ENCODE data around the gene DYRK2.
A peak's percentile ranks its signal among the peaks of the same experiment; 100 is the strongest.
"Not testable (repeated sequence)": the region's sequence is repeated elsewhere in the genome, so short reads cannot be mapped to it uniquely, and the experiment has no call there.

DYRK2 gene

DNA sequence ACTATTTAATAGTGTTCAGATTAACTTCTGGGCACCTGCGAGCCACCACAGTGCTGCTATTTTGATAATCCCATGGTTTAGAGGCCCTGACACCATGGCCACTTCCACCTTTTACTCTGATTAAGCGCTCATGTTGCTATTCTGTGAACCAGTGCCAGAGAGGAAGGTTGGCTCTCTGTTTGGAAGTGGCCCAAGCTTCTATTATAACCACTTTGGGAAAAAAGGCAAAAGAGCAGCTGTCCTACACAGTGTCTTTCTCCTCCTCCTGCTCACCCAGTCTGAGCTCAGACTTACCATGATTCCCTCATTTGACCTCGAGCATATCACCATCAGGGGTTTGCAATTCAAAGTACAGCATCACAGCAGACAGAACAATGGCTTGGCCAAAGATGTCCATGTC is 23.3 kb downstream of the DYRK2 start:
- TF ChIP-seq, protein P1, sequence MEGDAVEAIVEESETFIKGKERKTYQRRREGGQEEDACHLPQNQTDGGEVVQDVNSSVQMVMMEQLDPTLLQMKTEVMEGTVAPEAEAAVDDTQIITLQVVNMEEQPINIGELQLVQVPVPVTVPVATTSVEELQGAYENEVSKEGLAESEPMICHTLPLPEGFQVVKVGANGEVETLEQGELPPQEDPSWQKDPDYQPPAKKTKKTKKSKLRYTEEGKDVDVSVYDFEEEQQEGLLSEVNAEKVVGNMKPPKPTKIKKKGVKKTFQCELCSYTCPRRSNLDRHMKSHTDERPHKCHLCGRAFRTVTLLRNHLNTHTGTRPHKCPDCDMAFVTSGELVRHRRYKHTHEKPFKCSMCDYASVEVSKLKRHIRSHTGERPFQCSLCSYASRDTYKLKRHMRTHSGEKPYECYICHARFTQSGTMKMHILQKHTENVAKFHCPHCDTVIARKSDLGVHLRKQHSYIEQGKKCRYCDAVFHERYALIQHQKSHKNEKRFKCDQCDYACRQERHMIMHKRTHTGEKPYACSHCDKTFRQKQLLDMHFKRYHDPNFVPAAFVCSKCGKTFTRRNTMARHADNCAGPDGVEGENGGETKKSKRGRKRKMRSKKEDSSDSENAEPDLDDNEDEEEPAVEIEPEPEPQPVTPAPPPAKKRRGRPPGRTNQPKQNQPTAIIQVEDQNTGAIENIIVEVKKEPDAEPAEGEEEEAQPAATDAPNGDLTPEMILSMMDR (IDR thresholded peaks at IDR 0.05; ENCODE audit: poor library complexity, severe bottlenecking), result no peak
- Histone ChIP-seq H3K4me1 (ENCODE audit: insufficient read depth, poor library complexity, severe bottlenecking) (peaks cover 6% of the 10 kb centered on the region), H3K27ac (ENCODE audit: poor library complexity, severe bottlenecking) (no peak overlapping the region), H3K27me3 (ENCODE audit: insufficient read depth, poor library complexity, severe bottlenecking) (no peaks in the 10 kb centered on the region), H3K4me3 (ENCODE audit: severe bottlenecking) (no peak overlapping the region), H3K36me3 (ENCODE audit: low read depth) (no peaks in the 10 kb centered on the region), H3K9me3 (ENCODE audit: severe bottlenecking) (peaks cover 2% of the 10 kb centered on the region)
- DNase-seq (ENCODE audit: low spot score) (no peak), ATAC-seq (ENCODE audit: low read depth) (no peak)

DNA sequence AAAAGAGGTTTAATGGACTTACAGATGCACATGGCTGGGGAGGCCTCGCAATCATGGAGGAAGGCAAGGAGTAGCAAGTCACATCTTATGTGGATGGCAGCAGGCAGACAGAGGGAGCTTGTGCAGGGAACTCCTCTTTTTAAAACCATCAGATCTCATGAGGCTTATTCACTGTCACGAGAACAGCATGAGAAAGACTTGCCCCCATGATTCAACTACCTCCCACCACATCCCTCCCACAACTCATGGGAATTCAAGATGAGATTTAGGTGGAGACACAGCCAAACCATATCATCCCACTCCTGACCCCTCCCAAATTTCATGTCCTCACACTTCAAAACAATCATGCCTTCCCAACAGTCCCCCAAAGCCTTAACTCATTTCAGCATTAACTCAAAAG is 24.0 kb downstream of the DYRK2 start:
- not testable (repeated sequence) for H3K4me3 ChIP-seq (ENCODE audit: severe bottlenecking); H3K36me3 ChIP-seq (ENCODE audit: low read depth); H3K9me3 ChIP-seq (ENCODE audit: severe bottlenecking); DNase-seq (ENCODE audit: low spot score); ATAC-seq (ENCODE audit: low read depth); H3K27me3 ChIP-seq (ENCODE audit: insufficient read depth, poor library complexity, severe bottlenecking); H3K4me1 ChIP-seq (ENCODE audit: insufficient read depth, poor library complexity, severe bottlenecking); H3K27ac ChIP-seq (ENCODE audit: poor library complexity, severe bottlenecking)

DNA sequence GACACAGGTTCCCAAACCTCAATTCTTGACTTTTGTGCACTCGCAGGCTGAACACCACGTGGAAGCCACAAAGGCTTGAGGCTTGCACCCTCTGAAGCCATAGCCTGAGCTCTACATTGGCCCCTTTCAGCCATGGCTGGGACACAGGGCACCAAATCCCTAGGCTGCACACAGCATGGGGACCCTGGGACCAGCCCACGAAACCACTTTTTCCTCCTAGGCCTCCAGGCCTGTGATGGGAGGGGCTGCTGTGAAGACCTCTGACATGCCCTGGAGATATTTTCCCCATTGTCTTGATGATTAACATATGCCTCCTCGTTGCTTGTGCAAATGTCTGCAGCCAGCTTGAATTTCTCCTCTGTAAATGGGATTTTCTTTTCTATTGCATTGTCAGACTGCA is 25.0 kb downstream of the DYRK2 start:
- not testable (repeated sequence) for H3K4me3 ChIP-seq (ENCODE audit: severe bottlenecking); ATAC-seq (ENCODE audit: low read depth); DNase-seq (ENCODE audit: low spot score); H3K27me3 ChIP-seq (ENCODE audit: insufficient read depth, poor library complexity, severe bottlenecking); H3K9me3 ChIP-seq (ENCODE audit: severe bottlenecking); H3K27ac ChIP-seq (ENCODE audit: poor library complexity, severe bottlenecking); H3K36me3 ChIP-seq (ENCODE audit: low read depth)
- H3K4me1 ChIP-seq (ENCODE audit: insufficient read depth, poor library complexity, severe bottlenecking), result peaks cover 10% of the 10 kb centered on the region

DNA sequence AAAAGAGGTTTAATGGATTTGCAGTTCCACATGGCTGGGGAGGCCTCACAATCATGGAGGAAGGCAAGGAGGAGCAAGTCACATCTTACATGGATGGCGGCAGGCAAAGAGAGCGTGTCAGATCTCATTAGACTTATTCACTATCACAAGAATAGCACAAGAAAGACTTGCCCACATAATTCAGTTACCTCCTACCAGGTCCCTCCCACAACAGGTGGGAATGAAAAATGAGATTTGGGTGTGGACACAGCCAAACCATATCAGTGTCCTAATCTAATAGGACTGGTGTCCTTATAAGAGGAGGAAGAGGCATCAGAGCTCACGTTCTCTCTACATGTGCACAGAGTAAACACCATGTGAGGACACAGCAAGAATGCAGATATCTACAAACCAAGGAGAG is 25.9 kb downstream of the DYRK2 start:
- peaks cover 2% of the 10 kb centered on the region for H3K9me3 ChIP-seq (ENCODE audit: severe bottlenecking)
- no peaks in the 10 kb centered on the region for H3K36me3 ChIP-seq (ENCODE audit: low read depth)
- TF ChIP-seq, protein P1 (IDR thresholded peaks at IDR 0.05; ENCODE audit: poor library complexity, severe bottlenecking), result no peak
- no peak overlapping the region for H3K4me3 ChIP-seq (ENCODE audit: severe bottlenecking)
- peaks cover 15% of the 10 kb centered on the region for H3K4me1 ChIP-seq (ENCODE audit: insufficient read depth, poor library complexity, severe bottlenecking)
- DNase-seq (ENCODE audit: low spot score), result no peak
- no peak overlapping the region for H3K27ac ChIP-seq (ENCODE audit: poor library complexity, severe bottlenecking)
- ATAC-seq (ENCODE audit: low read depth), result no peak
- H3K27me3 ChIP-seq (ENCODE audit: insufficient read depth, poor library complexity, severe bottlenecking), result no peaks in the 10 kb centered on the region

DNA sequence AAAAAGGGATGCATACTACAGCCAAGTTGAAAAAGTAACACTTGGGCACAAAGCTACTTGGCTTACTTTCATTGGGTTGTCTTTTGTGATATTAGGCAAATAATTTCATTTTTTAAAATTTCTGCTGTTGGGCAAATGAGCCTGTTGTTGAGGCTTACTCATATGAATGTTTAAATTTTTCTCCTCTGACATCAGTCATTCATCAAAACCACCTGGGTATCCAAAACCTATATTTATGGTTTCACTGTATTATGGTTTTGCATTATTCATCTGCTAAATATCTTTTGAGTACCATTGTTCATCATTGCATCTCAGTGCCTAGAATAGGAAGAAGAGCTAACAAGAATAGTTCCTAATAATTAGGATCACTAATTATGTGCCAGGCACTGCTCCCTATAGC is 28.1 kb downstream of the DYRK2 start:
- H3K27ac ChIP-seq (ENCODE audit: poor library complexity, severe bottlenecking), result no peak overlapping the region
- ATAC-seq (ENCODE audit: low read depth) (peak; percentile 14; the same call in 1 of the 3 replicates), DNase-seq (ENCODE audit: low spot score) (no peak)
- H3K4me3 ChIP-seq (ENCODE audit: severe bottlenecking), result no peak overlapping the region
- H3K27me3 ChIP-seq (ENCODE audit: insufficient read depth, poor library complexity, severe bottlenecking), result no peaks in the 10 kb centered on the region
- peaks cover 24% of the 10 kb centered on the region for H3K4me1 ChIP-seq (ENCODE audit: insufficient read depth, poor library complexity, severe bottlenecking)
- H3K9me3 ChIP-seq (ENCODE audit: severe bottlenecking), result peaks cover 2% of the 10 kb centered on the region
- TF ChIP-seq, protein P1 (IDR thresholded peaks at IDR 0.05; ENCODE audit: poor library complexity, severe bottlenecking), result no peak
- H3K36me3 ChIP-seq (ENCODE audit: low read depth), result no peaks in the 10 kb centered on the region

DNA sequence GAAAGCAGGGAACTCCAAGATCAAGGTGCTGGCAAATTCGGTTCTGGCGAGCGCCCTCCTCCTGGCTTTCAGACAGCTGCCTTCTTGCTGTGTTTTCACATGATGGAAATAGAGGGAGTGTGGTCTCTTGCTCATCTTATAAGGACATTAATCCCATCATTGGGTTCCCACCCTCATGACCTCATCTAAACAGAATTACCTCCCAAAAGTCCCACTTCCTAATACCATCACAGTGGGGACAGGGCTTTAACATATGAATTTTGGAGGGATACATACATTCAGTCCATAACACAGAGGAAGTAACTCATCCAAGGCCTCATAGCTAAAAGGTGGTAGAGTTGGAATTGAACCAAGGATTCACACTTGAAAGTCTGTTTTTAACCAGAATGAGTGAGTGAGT is 28.6 kb downstream of the DYRK2 start:
- H3K4me3 ChIP-seq (ENCODE audit: severe bottlenecking), result no peak overlapping the region
- no peak overlapping the region for H3K27ac ChIP-seq (ENCODE audit: poor library complexity, severe bottlenecking)
- no peak for DNase-seq (ENCODE audit: low spot score)
- peaks cover 2% of the 10 kb centered on the region for H3K9me3 ChIP-seq (ENCODE audit: severe bottlenecking)
- TF ChIP-seq, protein P1 (IDR thresholded peaks at IDR 0.05; ENCODE audit: poor library complexity, severe bottlenecking), result no peak
- no peaks in the 10 kb centered on the region for H3K27me3 ChIP-seq (ENCODE audit: insufficient read depth, poor library complexity, severe bottlenecking)
- peaks cover 24% of the 10 kb centered on the region for H3K4me1 ChIP-seq (ENCODE audit: insufficient read depth, poor library complexity, severe bottlenecking)
- no peaks in the 10 kb centered on the region for H3K36me3 ChIP-seq (ENCODE audit: low read depth)
- no peak for ATAC-seq (ENCODE audit: low read depth)

All from RWPE2 (cell line).